ENCODE results near the gene SPPL3.
"Not testable (repeated sequence)": the region's sequence is repeated elsewhere in the genome, so short reads cannot be mapped to it uniquely, and the experiment has no call there.

Gene SPPL3

GRCh38 chr12:120844768-120845449 lies 59.2 kb downstream of the SPPL3 start:
- DNase-seq (ENCODE audit: low read depth in 2 of 2), result no peak

- no peak for DNase-seq (ENCODE audit: low read depth in 2 of 2)
Measured at GRCh38 chr12:120844297-120844696, 59.9 kb downstream of the SPPL3 start.

- no peak for DNase-seq (ENCODE audit: low read depth in 2 of 2)
Measured at GRCh38 chr12:120843472-120843871, 60.7 kb downstream of the SPPL3 start.

GRCh38 chr12:120842595-120842994 lies 61.6 kb downstream of the SPPL3 start:
- DNase-seq (ENCODE audit: low read depth in 2 of 2), result no peak

GRCh38 chr12:120841525-120841924 lies 62.6 kb downstream of the SPPL3 start:
- no peak for DNase-seq (ENCODE audit: low read depth in 2 of 2)

GRCh38 chr12:120839503-120839902 lies 64.7 kb downstream of the SPPL3 start:
- DNase-seq (ENCODE audit: low read depth in 2 of 2), result no peak

- DNase-seq (ENCODE audit: low read depth in 2 of 2), result not testable (repeated sequence)
Measured at GRCh38 chr12:120838629-120839383, 65.4 kb downstream of the SPPL3 start.

- no peak for DNase-seq (ENCODE audit: low read depth in 2 of 2)
Measured at GRCh38 chr12:120836114-120836684, 68.0 kb downstream of the SPPL3 start.

GRCh38 chr12:120835657-120836056 lies 68.5 kb downstream of the SPPL3 start:
- DNase-seq (ENCODE audit: low read depth in 2 of 2), result no peak

GRCh38 chr12:120835304-120835612 lies 68.9 kb downstream of the SPPL3 start:
- no peak for DNase-seq (ENCODE audit: low read depth in 2 of 2)

- no peak for DNase-seq (ENCODE audit: low read depth in 2 of 2)
Measured at GRCh38 chr12:120834489-120835303, 69.5 kb downstream of the SPPL3 start.

- DNase-seq (ENCODE audit: low read depth in 2 of 2), result no peak
Measured at GRCh38 chr12:120833849-120834248, 70.3 kb downstream of the SPPL3 start.

GRCh38 chr12:120832737-120833136 lies 71.4 kb downstream of the SPPL3 start:
- DNase-seq (ENCODE audit: low read depth in 2 of 2), result no peak

- DNase-seq (ENCODE audit: low read depth in 2 of 2), result no peak
Measured at GRCh38 chr12:120831648-120832267, 72.4 kb downstream of the SPPL3 start.

- no peak for DNase-seq (ENCODE audit: low read depth in 2 of 2)
Measured at GRCh38 chr12:120830966-120831365, 73.2 kb downstream of the SPPL3 start.

GRCh38 chr12:120830052-120830940 lies 73.9 kb downstream of the SPPL3 start:
- no peak for DNase-seq (ENCODE audit: low read depth in 2 of 2)

- DNase-seq (ENCODE audit: low read depth in 2 of 2), result no peak
Measured at GRCh38 chr12:120826335-120826734, 77.8 kb downstream of the SPPL3 start.

- DNase-seq (ENCODE audit: low read depth in 2 of 2), result no peak
Measured at GRCh38 chr12:120825337-120825736, 78.8 kb downstream of the SPPL3 start.

- no peak for DNase-seq (ENCODE audit: low read depth in 2 of 2)
Measured at GRCh38 chr12:120822832-120823503, 81.2 kb downstream of the SPPL3 start.

GRCh38 chr12:120821878-120822277 lies 82.3 kb downstream of the SPPL3 start:
- no peak for DNase-seq (ENCODE audit: low read depth in 2 of 2)
